HFF-Myc (cell line): ENCODE measurements around the gene SPATA24.

Experiments
- DNase-seq: peaks from one replicate; pipeline ENCODE4 v3.0.0-alpha.2; 2011; ENCODE audit warnings: low read depth; ENCODE audit errors: extremely low read depth
- H3K4me3 ChIP-seq: replicated peaks from 2 replicates; pipeline ENCODE4 v1.5.1; 2011; ENCODE audit warnings: low read depth, mild to moderate bottlenecking, control low read depth, low read length
- TF ChIP-seq, protein P1 (sequence below): IDR thresholded peaks from 2 replicates; pipeline ENCODE4 v1.5.1; 2012; ENCODE audit warnings: mild to moderate bottlenecking, low read depth, low read length, control low read depth; ENCODE audit errors: missing control alignments

SPATA24 gene

DNA sequence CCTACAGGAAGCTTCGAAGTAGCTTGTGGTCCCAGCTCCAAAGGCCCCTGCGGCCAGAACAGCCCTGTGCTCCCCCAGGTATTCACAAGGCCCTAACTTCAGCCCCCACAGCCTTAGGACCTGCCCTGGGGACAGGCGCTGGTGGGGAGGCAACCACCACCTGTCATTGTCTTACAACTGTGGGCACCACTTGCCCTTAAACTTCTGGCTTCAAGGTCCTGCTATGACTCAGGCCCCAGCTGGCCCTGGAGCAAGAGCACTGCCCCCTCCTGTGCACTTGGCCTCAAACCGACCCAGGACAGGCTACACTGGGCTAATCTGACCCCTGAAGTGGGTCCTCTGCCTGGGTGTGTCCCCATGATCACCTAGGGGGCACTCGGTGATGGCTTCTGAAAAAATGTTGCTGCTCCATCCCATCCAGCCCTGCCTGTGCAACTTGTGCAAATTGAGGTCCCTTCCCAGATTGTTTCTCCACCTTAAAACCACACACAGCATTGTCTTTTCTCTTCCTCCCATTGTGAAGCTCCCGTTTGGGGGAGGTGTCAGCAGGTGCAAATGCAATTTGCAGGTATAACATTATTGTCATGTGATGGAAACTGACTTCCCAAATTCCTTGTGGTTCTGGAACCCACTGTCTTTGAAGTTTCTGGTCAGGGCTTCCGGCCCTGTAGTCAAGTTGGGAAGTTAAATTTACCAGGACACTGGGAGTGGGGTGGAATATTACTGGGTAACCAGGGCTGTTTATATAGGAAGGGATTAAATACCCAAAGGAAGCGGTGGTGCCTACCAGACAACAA, 7.8 kb downstream of the SPATA24 start:
- TF ChIP-seq, protein P1, sequence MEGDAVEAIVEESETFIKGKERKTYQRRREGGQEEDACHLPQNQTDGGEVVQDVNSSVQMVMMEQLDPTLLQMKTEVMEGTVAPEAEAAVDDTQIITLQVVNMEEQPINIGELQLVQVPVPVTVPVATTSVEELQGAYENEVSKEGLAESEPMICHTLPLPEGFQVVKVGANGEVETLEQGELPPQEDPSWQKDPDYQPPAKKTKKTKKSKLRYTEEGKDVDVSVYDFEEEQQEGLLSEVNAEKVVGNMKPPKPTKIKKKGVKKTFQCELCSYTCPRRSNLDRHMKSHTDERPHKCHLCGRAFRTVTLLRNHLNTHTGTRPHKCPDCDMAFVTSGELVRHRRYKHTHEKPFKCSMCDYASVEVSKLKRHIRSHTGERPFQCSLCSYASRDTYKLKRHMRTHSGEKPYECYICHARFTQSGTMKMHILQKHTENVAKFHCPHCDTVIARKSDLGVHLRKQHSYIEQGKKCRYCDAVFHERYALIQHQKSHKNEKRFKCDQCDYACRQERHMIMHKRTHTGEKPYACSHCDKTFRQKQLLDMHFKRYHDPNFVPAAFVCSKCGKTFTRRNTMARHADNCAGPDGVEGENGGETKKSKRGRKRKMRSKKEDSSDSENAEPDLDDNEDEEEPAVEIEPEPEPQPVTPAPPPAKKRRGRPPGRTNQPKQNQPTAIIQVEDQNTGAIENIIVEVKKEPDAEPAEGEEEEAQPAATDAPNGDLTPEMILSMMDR, result peak; percentile 4
- no peak overlapping the region for H3K4me3 ChIP-seq

GRCh38 chr5:139394654-139395566, 9.0 kb downstream of the SPATA24 start, which contains the start of gene PROB1:
TSS of gene PROB1 (minus strand) at chr5:139395104. CDS start at chr5:139395081, 23 bp downstream.
- no peak for DNase-seq
- peak within 1 kb of the TSS; percentile 52 for H3K4me3 ChIP-seq
- TF ChIP-seq, protein P1, result no peak

More for the DNA sequence above, 7.8 kb downstream of the SPATA24 start:
- no peak for DNase-seq

- H3K4me3 ChIP-seq, result peak overlapping the region; percentile 52
- no peak for DNase-seq
- TF ChIP-seq, protein P1, result peak; percentile 55
Measured at GRCh38 chr5:139394123-139394653, 9.7 kb downstream of the SPATA24 start.

DNA sequence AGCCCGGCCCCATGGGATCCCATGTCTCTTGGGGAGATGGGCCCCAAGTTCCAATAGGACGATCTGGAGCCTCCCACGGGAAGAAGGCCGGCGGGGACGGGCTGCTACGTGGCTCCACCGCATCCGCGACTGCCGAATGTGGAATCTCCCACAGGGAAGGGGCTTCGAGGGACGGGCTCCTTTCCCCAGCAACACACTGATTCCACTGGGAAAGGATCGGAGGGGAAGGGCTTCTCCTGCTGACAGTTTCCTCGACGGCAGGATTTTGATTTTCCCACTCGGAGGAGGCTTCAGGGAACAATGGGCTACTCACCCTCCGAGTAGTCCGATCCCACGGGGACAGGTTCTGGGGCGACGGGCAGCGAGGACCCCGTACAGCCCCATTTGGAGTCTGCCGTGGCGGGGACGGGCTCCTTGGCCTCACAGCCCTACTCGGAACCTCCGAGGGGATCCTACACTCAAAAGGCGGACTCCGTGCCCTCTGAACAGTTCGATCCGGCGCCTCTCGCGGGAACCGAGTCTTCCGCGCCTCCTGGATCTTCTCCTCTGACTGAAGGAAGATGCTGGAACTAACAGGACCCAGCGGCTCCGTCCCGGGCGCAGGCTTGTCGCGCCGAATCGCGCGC, 10.3 kb downstream of the SPATA24 start:
- no peak for DNase-seq
- H3K4me3 ChIP-seq, result peak overlapping the region; percentile 52
- TF ChIP-seq, protein P1, result no peak

DNA sequence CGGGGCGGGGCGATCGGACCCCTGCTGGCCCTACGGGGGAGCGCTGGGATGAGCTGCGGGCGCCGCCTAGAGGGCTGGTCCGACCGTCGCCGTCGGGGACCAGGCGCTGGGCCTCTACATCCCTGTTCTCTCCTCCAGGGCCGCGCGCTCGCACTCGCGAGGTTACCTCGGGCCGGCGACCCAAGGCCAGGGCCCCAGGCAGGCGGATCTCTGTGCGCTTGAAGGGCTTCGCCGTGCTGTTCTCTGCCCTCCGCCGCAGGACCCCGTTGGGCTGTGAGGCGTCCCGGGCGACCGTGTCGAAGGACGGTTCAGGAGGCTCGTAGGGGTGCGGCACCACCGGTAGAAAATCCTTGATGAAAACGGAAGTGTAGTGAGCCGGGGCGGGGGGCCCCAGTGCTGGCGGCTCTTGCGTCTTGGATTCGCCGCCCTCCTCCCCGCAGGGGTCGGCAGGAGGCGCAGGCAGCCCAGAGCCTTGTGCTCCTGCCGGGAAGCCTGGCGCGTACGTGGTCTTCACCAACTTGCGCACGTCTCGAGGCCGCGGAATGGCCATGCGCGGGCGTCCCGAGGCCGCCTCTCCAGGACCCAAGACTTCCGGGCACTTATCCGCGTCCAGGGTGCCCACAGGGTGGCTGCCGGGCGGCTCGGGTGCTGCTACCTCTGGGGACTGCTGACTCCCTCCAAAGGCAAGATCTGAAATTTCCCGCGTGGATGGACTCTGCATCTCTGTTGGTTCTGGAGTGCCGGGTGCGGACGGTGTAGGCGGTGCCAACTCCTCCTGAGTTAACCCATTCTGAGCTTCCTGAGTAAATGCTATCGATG, 11.0 kb downstream of the SPATA24 start:
- no peak for DNase-seq
- H3K4me3 ChIP-seq, result peak overlapping the region; percentile 52
- TF ChIP-seq, protein P1, result peak; percentile 65
